ENCODE data around the gene RAET1L.

DNA sequence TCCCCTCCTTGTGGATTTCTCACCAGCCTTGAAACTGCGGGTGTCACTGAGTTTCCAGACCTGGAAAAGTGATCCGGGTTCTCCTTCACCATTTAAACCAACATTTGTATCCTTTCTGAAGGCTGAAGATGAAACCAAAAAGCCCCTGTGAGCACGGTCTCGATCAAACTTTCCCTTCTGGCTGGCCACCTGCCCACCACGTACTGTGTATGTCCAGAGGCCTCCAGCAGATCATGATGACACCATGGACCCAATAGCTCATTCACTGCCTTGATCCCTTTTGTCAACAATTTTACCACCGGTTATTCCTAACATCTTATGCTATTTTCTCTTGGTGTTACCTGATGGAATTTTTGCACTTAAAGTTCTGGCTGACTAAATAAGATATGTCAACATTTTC, 46.0 kb downstream of the RAET1L start:
- TF ChIP-seq CTCF (IDR thresholded peaks at IDR 0.05) (no peak), POLR2AphosphoS5 (IDR thresholded peaks at IDR 0.05) (no peak), EP300 (IDR thresholded peaks at IDR 0.05) (no peak)
